ENCODE measurements around the gene GABPA.
A peak's percentile ranks its signal among the peaks of the same experiment; 100 is the strongest.

The GABPA gene

DNA sequence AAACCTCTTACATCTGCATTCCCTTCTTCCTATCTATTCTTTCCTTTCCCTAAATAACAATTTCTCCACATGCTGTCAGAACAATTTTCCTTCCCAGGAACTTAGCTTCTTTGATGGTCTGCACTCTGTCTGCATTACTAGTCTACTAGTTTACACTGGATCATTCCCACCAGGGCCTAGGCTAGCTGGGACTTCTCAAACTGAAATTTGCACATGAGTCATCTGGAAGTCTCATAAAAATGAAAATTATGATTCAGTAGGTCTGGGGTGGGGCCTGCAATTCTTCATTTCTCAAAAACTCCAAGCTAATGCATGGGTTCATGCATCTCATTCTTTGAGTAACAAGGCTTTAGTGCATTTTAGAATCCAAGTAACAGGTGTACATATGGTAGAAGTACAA is 74.2 kb downstream of the GABPA start:
- peak; percentile 39 for DNase-seq (ENCODE audit: low spot score)

DNA sequence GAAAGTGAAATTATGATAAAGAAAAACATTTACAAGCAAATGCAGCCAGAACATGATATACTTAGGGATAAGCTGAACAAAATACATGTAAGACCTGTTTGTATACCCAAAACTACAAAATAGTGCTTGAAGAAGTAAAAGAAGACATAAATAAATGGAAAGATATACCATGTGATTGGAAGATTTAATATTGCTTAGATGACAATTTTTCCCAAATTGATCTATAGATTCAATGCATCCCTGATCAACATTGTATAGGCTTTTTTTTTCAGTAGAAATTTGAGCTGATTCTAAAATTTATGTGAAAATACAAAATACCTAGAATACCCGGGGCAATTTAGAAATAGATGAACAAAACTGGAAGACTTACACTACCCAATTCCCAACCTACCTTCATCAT is 76.4 kb downstream of the GABPA start:
- DNase-seq (ENCODE audit: low spot score), result no peak

DNA sequence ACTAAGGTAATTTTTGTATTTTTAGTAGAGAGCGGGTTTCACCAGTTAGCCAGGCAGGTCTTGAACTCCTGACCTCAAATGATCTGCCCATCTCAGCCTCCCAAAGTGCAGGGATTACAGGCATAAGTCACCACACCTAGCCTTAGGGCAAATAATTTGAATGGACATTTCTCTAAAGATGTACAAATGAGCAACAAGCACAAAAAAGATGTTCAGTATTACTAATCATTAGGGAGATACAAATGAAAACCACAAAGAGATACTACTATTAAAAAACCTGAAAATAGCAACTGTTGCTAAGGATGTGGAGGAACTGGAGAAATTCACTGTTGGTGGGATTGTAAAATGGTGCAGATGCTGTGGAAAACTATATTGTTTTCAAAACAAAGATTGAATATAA is 79.1 kb downstream of the GABPA start:
- DNase-seq (ENCODE audit: low spot score), result no peak

DNA sequence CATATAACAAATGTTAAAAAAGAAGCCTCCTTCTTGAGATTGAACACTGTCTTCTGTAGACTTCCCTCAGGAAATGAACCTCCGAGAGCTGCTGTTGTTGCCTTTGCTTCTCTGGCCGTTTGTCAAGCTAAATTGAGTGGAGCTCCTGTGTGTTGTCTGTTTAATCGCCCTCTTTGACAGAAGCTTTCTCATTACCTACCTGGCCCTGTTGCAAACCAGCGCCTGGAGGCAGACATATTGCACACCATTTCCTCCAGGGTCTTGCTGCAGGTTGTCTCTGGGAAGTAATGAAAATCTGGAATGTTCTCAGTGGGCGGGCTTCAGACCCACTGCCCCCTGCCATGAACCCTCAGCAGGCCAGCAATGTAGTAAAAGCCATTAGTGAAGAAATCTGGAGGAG is 83.3 kb downstream of the GABPA start:
- DNase-seq (ENCODE audit: low spot score), result no peak

DNA sequence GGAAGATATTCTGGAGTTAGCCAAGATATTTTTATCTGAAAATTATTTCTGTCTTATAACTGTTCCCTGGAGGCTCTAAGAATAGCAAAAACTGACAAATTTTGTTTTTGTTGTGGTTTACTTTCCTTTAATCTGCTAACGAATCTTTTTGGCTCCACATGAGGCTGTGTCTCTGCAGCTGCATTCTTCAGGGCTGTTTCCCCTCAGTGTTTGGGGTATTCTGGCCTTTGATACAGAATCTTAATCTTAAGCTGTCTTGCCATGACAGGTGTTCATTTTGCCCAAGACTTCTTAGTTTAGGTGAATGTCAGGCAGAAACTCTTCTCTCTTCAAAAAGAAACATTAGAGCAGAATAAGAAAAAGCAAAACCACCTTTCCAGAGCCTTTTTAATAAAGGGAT is 83.8 kb downstream of the GABPA start:
- no peak for DNase-seq (ENCODE audit: low spot score)

Measured in AG20443 (cell line).